Measurements from ENCODE around the gene C19orf47.

The C19orf47 gene

GRCh38 chr19:40357640-40358039 lies 9.4 kb upstream of the C19orf47 start:
- no peak for TF ChIP-seq CTCF (IDR thresholded peaks at IDR 0.05; ENCODE audit: extremely low read depth, missing control alignments)
- no peak for DNase-seq (ENCODE audit: low spot score)

- TF ChIP-seq CTCF (IDR thresholded peaks at IDR 0.05; ENCODE audit: extremely low read depth, missing control alignments): no peak
- DNase-seq (ENCODE audit: low spot score): no peak
Measured at GRCh38 chr19:40356681-40357595, 8.7 kb upstream of the C19orf47 start.

- TF ChIP-seq CTCF (IDR thresholded peaks at IDR 0.05; ENCODE audit: extremely low read depth, missing control alignments): no peak
- DNase-seq (ENCODE audit: low spot score): no peak
Measured at GRCh38 chr19:40355975-40356680, 7.9 kb upstream of the C19orf47 start.

- no peak for TF ChIP-seq CTCF (IDR thresholded peaks at IDR 0.05; ENCODE audit: extremely low read depth, missing control alignments)
- DNase-seq (ENCODE audit: low spot score): no peak
Measured at GRCh38 chr19:40348961-40349507, 837 bp upstream of the C19orf47 start.

- no peak for DNase-seq (ENCODE audit: low spot score)
Measured at GRCh38 chr19:40344422-40344821, 3.8 kb downstream of the C19orf47 start.

GRCh38 chr19:40342644-40343311 lies 5.4 kb downstream of the C19orf47 start:
- no peak for TF ChIP-seq CTCF (IDR thresholded peaks at IDR 0.05; ENCODE audit: extremely low read depth, missing control alignments)
- no peak for DNase-seq (ENCODE audit: low spot score)

More at GRCh38 chr19:40344422-40344821, 3.8 kb downstream of the C19orf47 start:
- no peak for TF ChIP-seq CTCF (IDR thresholded peaks at IDR 0.05; ENCODE audit: extremely low read depth, missing control alignments)

Measured in GM20000 (cell line).